GM12875 (cell line): Measurements from ENCODE around the gene SPEN.

Experiments
- H3K4me3 ChIP-seq: one replicate; pipeline ENCODE4 v1.5.1; 2011; ENCODE audit warnings: low read depth, low read length, control low read depth
- TF ChIP-seq, protein P1 (sequence below): IDR thresholded peaks from 2 replicates; pipeline ENCODE4 v1.5.1; 2011; ENCODE audit warnings: low read depth, mild to moderate bottlenecking, control low read depth, inconsistent platforms, low read length, moderate library complexity, borderline replicate concordance; ENCODE audit not compliant: insufficient read depth

The SPEN gene

DNA sequence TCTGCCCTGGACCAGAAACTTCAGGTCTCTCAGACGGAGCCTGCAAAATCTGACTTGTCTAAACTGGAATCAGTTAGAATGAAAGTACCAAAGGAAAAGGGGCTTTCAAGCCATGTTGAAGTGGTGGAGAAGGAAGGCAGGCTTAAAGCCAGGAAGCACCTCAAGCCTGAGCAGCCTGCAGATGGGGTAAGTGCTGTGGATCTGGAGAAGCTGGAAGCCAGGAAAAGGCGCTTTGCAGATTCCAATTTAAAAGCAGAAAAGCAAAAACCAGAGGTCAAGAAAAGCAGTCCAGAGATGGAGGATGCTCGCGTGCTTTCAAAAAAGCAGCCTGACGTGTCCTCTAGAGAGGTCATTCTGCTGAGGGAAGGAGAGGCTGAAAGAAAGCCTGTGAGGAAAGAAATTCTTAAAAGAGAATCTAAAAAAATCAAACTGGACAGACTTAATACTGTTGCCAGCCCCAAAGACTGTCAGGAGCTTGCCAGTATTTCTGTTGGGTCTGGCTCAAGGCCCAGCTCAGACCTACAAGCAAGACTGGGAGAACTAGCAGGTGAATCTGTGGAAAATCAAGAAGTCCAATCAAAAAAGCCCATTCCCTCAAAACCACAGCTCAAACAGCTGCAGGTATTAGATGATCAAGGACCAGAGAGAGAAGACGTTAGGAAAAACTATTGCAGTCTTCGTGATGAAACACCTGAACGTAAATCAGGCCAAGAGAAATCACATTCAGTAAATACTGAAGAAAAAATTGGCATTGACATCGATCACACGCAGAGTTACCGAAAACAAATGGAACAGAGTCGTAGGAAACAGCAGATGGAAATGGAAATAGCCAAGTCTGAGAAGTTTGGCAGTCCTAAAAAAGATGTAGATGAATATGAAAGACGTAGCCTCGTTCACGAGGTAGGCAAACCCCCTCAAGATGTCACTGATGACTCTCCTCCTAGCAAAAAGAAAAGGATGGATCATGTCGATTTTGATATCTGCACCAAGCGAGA, 81.8 kb downstream of the SPEN start:
- TF ChIP-seq, protein P1, sequence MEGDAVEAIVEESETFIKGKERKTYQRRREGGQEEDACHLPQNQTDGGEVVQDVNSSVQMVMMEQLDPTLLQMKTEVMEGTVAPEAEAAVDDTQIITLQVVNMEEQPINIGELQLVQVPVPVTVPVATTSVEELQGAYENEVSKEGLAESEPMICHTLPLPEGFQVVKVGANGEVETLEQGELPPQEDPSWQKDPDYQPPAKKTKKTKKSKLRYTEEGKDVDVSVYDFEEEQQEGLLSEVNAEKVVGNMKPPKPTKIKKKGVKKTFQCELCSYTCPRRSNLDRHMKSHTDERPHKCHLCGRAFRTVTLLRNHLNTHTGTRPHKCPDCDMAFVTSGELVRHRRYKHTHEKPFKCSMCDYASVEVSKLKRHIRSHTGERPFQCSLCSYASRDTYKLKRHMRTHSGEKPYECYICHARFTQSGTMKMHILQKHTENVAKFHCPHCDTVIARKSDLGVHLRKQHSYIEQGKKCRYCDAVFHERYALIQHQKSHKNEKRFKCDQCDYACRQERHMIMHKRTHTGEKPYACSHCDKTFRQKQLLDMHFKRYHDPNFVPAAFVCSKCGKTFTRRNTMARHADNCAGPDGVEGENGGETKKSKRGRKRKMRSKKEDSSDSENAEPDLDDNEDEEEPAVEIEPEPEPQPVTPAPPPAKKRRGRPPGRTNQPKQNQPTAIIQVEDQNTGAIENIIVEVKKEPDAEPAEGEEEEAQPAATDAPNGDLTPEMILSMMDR = no peak
- no peak overlapping the region for H3K4me3 ChIP-seq

DNA sequence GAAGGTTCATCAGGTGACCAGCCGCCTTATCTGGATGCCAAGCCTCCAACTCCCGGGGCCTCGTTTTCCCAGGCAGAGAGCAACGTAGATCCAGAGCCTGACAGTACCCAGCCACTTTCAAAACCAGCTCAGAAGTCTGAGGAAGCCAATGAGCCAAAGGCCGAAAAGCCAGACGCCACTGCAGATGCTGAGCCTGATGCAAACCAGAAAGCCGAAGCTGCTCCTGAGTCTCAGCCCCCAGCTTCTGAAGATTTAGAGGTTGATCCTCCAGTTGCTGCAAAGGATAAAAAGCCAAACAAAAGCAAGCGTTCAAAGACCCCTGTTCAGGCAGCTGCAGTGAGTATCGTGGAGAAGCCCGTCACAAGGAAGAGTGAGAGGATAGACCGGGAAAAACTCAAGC, 83.9 kb downstream of the SPEN start:
- H3K4me3 ChIP-seq = no peak overlapping the region
- TF ChIP-seq, protein P1 = no peak

DNA sequence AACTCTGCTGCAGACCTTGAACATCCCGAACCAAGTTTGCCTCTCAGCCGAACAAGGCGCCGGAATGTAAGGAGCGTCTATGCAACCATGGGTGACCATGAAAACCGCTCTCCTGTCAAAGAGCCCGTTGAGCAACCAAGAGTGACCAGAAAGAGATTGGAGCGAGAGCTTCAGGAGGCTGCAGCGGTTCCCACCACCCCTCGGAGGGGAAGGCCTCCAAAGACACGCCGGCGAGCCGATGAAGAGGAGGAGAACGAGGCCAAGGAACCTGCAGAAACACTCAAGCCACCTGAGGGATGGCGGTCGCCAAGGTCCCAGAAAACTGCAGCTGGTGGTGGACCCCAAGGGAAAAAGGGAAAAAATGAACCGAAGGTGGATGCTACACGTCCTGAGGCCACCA, 84.4 kb downstream of the SPEN start:
- H3K4me3 ChIP-seq = no peak overlapping the region
- TF ChIP-seq, protein P1 = no peak

DNA sequence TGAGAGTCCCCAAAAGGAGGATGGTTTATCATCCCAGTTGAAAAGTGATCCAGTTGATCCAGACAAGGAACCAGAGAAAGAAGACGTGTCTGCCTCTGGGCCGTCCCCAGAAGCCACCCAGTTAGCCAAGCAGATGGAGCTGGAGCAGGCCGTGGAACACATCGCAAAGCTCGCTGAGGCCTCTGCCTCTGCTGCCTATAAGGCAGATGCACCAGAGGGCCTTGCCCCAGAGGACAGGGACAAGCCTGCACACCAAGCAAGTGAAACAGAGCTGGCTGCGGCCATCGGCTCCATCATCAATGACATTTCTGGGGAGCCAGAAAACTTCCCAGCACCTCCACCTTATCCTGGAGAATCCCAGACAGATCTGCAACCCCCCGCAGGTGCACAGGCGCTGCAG, 85.1 kb downstream of the SPEN start:
- TF ChIP-seq, protein P1 = no peak
- no peak overlapping the region for H3K4me3 ChIP-seq

DNA sequence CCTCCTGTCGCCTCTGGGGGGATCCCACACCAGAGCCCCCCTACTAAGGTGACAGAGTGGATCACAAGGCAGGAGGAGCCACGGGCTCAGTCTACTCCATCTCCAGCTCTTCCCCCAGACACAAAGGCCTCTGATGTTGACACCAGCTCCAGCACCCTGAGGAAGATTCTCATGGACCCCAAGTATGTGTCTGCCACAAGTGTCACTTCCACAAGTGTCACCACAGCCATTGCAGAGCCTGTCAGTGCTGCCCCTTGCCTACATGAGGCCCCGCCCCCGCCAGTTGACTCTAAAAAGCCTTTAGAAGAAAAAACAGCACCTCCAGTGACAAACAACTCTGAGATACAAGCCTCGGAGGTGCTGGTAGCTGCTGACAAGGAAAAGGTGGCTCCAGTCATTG, 86.2 kb downstream of the SPEN start:
- TF ChIP-seq, protein P1 = no peak
- no peak overlapping the region for H3K4me3 ChIP-seq

DNA sequence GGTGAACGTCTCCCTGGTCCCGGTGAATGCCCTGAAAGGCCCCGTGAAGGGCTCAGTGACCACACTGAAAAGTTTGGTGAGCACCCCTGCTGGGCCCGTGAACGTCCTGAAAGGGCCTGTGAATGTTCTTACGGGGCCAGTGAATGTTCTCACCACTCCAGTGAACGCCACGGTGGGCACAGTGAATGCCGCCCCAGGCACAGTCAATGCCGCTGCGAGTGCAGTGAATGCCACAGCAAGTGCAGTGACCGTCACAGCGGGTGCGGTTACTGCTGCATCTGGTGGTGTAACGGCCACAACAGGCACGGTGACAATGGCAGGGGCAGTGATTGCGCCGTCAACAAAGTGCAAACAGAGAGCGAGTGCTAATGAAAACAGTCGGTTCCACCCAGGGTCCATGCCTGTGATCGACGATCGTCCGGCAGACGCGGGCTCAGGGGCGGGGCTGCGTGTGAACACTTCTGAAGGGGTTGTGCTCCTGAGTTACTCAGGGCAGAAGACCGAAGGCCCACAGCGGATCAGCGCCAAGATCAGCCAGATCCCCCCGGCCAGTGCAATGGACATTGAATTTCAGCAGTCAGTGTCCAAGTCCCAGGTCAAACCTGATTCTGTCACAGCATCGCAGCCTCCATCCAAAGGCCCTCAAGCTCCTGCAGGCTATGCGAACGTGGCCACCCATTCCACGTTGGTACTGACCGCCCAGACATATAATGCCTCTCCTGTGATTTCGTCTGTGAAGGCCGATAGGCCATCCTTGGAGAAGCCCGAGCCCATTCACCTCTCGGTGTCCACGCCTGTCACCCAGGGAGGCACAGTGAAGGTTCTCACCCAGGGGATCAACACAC, 86.9 kb downstream of the SPEN start:
- H3K4me3 ChIP-seq = no peak overlapping the region
- TF ChIP-seq, protein P1 = no peak
